BLaER1 treated with 17β-estradiol and CSF1 and Interleukin-3, amounts not matched to agents 10 nM and 100 nM (cell line): ENCODE data around the gene ZG16.
"Not testable (repeated sequence)": the region's sequence is repeated elsewhere in the genome, so short reads cannot be mapped to it uniquely, and the experiment has no call there.

Source experiments
- H3K27ac ChIP-seq, 11 experiments: shearing (Covaris generic); formaldehyde crosslinking; 2 replicates each; pipeline ENCODE4 v1.8.1; 2022
- H3K27me3 ChIP-seq, 11 experiments: shearing (Covaris generic); formaldehyde crosslinking; 2 replicates each; pipeline ENCODE4 v1.8.1; 2022
- H3K36me3 ChIP-seq, 11 experiments: shearing (Covaris generic); formaldehyde crosslinking; 2 replicates each; pipeline ENCODE4 v1.8.1; 2022
- H3K4me1 ChIP-seq, 10 experiments: shearing (Covaris generic); formaldehyde crosslinking; 2 replicates each; pipeline ENCODE4 v1.8.1; 2022
- H3K4me2 ChIP-seq, 11 experiments: shearing (Covaris generic); formaldehyde crosslinking; 2 replicates each; pipeline ENCODE4 v1.8.1; 2022
- H3K4me3 ChIP-seq, 10 experiments: shearing (Covaris generic); formaldehyde crosslinking; 2 replicates each; pipeline ENCODE4 v1.8.1; 2022
- H3K9ac ChIP-seq, 11 experiments: shearing (Covaris generic); formaldehyde crosslinking; 2 replicates each; pipeline ENCODE4 v1.8.1; 2022
- H3K9me3 ChIP-seq, 11 experiments: shearing (Covaris generic); formaldehyde crosslinking; replicated peaks in 1 of 11; 2 replicates each; pipeline ENCODE4 v1.8.1; 2022
- H4K20me1 ChIP-seq, 11 experiments: shearing (Covaris generic); formaldehyde crosslinking; 2 replicates each; pipeline ENCODE4 v1.8.1; 2022
- Cebpa-rat ChIP-seq, 11 experiments: shearing (Covaris generic); IDR thresholded peaks; 2 replicates each; pipeline ENCODE4 v1.8.1; 2022

ZG16 gene

GRCh38 chr16:29745121-29745852 is 32.8 kb upstream of the ZG16 start:
- Histone ChIP-seq H3K4me1 (peaks cover 56 to 94% (median 87%) of the 10 kb centered on the region in 10 experiments), H3K27ac (peak overlapping the region; percentile 91 to 98 (median 96)), H3K4me3 (peak overlapping the region; percentile 72 to 93 (median 80)), H3K4me2 (peak overlapping the region; percentile 88 to 100 (median 97)), H4K20me1 (peaks cover 0 to 31% (median 0%) of the 10 kb centered on the region in 11 experiments; a peak in 5 of 22 replicates), H3K9me3 (peaks cover 4 to 21% (median 11%) of the 10 kb centered on the region in 11 experiments; a peak in 17 of 22 replicates), H3K36me3 (peaks cover 22 to 47% (median 34%) of the 10 kb centered on the region in 11 experiments), H3K9ac (peak overlapping the region; percentile 87 to 95 (median 90)), H3K27me3 (no peaks in the 10 kb centered on the region)
- TF ChIP-seq Cebpa-rat (IDR thresholded peaks at IDR 0.05): no peak

GRCh38 chr16:29745853-29746345 is 32.2 kb upstream of the ZG16 start, which contains the start of gene C16orf54:
Gene C16orf54 (minus strand): TSS chr16:29745990. CDS start chr16:29744951, 1,039 bp downstream.
- Histone ChIP-seq H3K4me1 (peaks cover 50 to 92% (median 83%) of the 10 kb centered on the region in 10 experiments), H3K36me3 (peaks cover 22 to 41% (median 34%) of the 10 kb centered on the region in 11 experiments), H3K27me3 (no peaks in the 10 kb centered on the region), H3K27ac (peak within 1 kb of the TSS; percentile 91 to 98 (median 96)), H3K4me2 (peak within 1 kb of the TSS; percentile 88 to 100 (median 97)), H3K9me3 (peaks cover 4 to 21% (median 11%) of the 10 kb centered on the region in 11 experiments; a peak in 17 of 22 replicates), H3K9ac (peak within 1 kb of the TSS; percentile 87 to 95 (median 90)), H4K20me1 (peaks cover 0 to 29% (median 0%) of the 10 kb centered on the region in 11 experiments; a peak in 4 of 22 replicates), H3K4me3 (peak within 1 kb of the TSS; percentile 72 to 93 (median 80))
- 0 out of 22 replicates have a peak, but pooled peaks of 1 of the 11 experiments have one; percentile 5 for TF ChIP-seq Cebpa-rat (IDR thresholded peaks at IDR 0.05)

GRCh38 chr16:29746518-29746917 is 31.5 kb upstream of the ZG16 start:
- not testable (repeated sequence) for H3K27me3 ChIP-seq
- peaks cover 4 to 21% (median 11%) of the 10 kb centered on the region in 11 experiments; a peak in 17 of 22 replicates for H3K9me3 ChIP-seq
- H3K4me2 ChIP-seq: peak overlapping the region; percentile 88 to 100 (median 97)
- H4K20me1 ChIP-seq: peaks cover 0 to 23% (median 0%) of the 10 kb centered on the region in 11 experiments; a peak in 4 of 22 replicates
- H3K4me3 ChIP-seq: peak overlapping the region; percentile 72 to 93 (median 80)
- H3K27ac ChIP-seq: peak overlapping the region; percentile 91 to 98 (median 96)
- peaks cover 44 to 87% (median 77%) of the 10 kb centered on the region in 10 experiments for H3K4me1 ChIP-seq
- H3K36me3 ChIP-seq: peaks cover 22 to 35% (median 31%) of the 10 kb centered on the region in 11 experiments
- H3K9ac ChIP-seq: peak overlapping the region; percentile 87 to 95 (median 90)

- Histone ChIP-seq H3K36me3 (peaks cover 12 to 19% (median 15%) of the 10 kb centered on the region in 11 experiments; a peak in 21 of 22 replicates), H3K4me2 (peak overlapping the region in 10 of 11 experiments; percentile 88 to 100 (median 98); a peak in 19 of 22 replicates), H3K27me3 (no peaks in the 10 kb centered on the region), H3K9me3 (peaks cover 4 to 17% (median 11%) of the 10 kb centered on the region in 11 experiments; a peak in 17 of 22 replicates), H3K9ac (peak overlapping the region in 3 of 11 experiments; percentile 92 to 95 (median 93); a peak in 4 of 22 replicates), H3K4me1 (peaks cover 37 to 73% (median 66%) of the 10 kb centered on the region in 10 experiments), H3K4me3 (peak overlapping the region in 3 of 10 experiments; percentile 2 to 18 (median 7); a peak in 1 of 20 replicates), H3K27ac (peak overlapping the region in 9 of 11 experiments; percentile 39 to 98 (median 97); a peak in 17 of 22 replicates), H4K20me1 (peaks cover 0 to 11% (median 0%) of the 10 kb centered on the region in 11 experiments; a peak in 3 of 22 replicates)
- no peak for TF ChIP-seq Cebpa-rat (IDR thresholded peaks at IDR 0.05)
Observed at GRCh38 chr16:29747947-29748759, 29.9 kb upstream of the ZG16 start.

- H4K20me1 ChIP-seq, H3K27me3 ChIP-seq: not testable (repeated sequence)
- Histone ChIP-seq H3K27ac (peak overlapping the region in 7 of 11 experiments; percentile 30 to 98 (median 97); a peak in 11 of 22 replicates), H3K4me2 (peak overlapping the region in 8 of 11 experiments; percentile 50 to 100 (median 97); a peak in 13 of 22 replicates), H3K9ac (peak overlapping the region in 1 of 11 experiments; percentile 8; a peak in 1 of 22 replicates), H3K4me1 (peaks cover 31 to 67% (median 60%) of the 10 kb centered on the region in 10 experiments), H3K4me3 (peak overlapping the region in 1 of 10 experiments; percentile 2; a peak in 1 of 20 replicates), H3K36me3 (peaks cover 7 to 12% (median 9%) of the 10 kb centered on the region in 11 experiments; a peak in 20 of 22 replicates), H3K9me3 (peaks cover 5 to 22% (median 14%) of the 10 kb centered on the region in 11 experiments; a peak in 18 of 22 replicates)
Observed at GRCh38 chr16:29748760-29749149, 29.3 kb upstream of the ZG16 start.

- Histone ChIP-seq H3K27me3 (no peaks in the 10 kb centered on the region), H3K36me3 (no peaks in the 10 kb centered on the region; a peak in 1 of 22 replicates), H3K4me2 (no peak overlapping the region), H3K4me3 (no peak overlapping the region), H4K20me1 (no peaks in the 10 kb centered on the region), H3K9ac (no peak overlapping the region), H3K9me3 (peaks cover under 1 to 30% (median 12%) of the 10 kb centered on the region in 11 experiments; a peak in 18 of 22 replicates), H3K27ac (no peak overlapping the region), H3K4me1 (peaks cover 4 to 54% (median 35%) of the 10 kb centered on the region in 10 experiments; a peak in 18 of 20 replicates)
- no peak for TF ChIP-seq Cebpa-rat (IDR thresholded peaks at IDR 0.05)
Observed at GRCh38 chr16:29753516-29753915, 24.5 kb upstream of the ZG16 start.

- Histone ChIP-seq H3K4me2 (peak overlapping the region in 1 of 11 experiments; percentile 21; a peak in 1 of 22 replicates), H3K36me3 (no peaks in the 10 kb centered on the region), H3K4me1 (peaks cover 4 to 37% (median 13%) of the 10 kb centered on the region in 10 experiments; a peak in 17 of 20 replicates), H3K27ac (no peak overlapping the region), H3K9ac (no peak overlapping the region), H4K20me1 (no peaks in the 10 kb centered on the region), H3K27me3 (no peaks in the 10 kb centered on the region), H3K9me3 (peaks cover 0 to 21% (median 5%) of the 10 kb centered on the region in 11 experiments; a peak in 10 of 22 replicates), H3K4me3 (no peak overlapping the region)
- TF ChIP-seq Cebpa-rat (IDR thresholded peaks at IDR 0.05): no peak
Observed at GRCh38 chr16:29756654-29757053, 21.4 kb upstream of the ZG16 start.

GRCh38 chr16:29757086-29757485 is 21.0 kb upstream of the ZG16 start:
- Histone ChIP-seq H3K4me1 (peaks cover 4 to 37% (median 16%) of the 10 kb centered on the region in 10 experiments; a peak in 17 of 20 replicates), H3K9me3 (peaks cover 0 to 21% (median 5%) of the 10 kb centered on the region in 11 experiments; a peak in 10 of 22 replicates)
- H3K27me3 ChIP-seq, H3K36me3 ChIP-seq, H3K27ac ChIP-seq, H3K4me3 ChIP-seq, H4K20me1 ChIP-seq, H3K4me2 ChIP-seq, H3K9ac ChIP-seq: not testable (repeated sequence)
